ENCODE results near the gene C6orf15. TPM values are rescaled to one million over a fixed set of nuclear protein-coding genes. Genes with fewer than 3 reads are reported as not detected.

Gene C6orf15
- total RNA-seq, 1 donor: not detected

- no peak for TF ChIP-seq CTCF (IDR thresholded peaks at IDR 0.05; ENCODE audit: insufficient read depth, low read depth, low read length)
- DNase-seq (ENCODE audit: low read depth): no peak
- no peak overlapping the region for H3K4me3 ChIP-seq (ENCODE audit: low read depth, low read length)
These were observed 1.4 kb downstream of the C6orf15 start for GRCh38 chr6:31110825-31111582.

DNA sequence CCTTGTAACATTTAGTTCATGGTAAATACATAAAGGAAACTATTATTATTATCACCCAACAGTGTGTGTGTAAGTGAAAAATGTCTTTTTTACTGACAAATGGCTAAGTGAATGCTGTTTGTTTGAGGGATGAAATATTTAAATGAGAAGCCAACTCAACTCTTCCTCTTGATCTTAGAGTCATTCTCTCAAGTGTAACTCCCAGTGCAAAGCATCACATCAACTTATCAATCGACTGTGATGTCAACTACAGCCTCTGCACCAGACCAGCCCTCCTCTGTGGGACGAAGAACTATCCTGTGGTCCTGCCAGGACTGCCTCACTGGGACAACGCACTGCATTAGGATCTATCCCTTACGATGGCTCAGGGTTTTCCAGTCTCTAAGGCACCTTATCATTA lies 5.3 kb downstream of the C6orf15 start:
- H3K4me3 ChIP-seq (ENCODE audit: low read depth, low read length): no peak overlapping the region
- TF ChIP-seq CTCF (IDR thresholded peaks at IDR 0.05; ENCODE audit: insufficient read depth, low read depth, low read length): no peak
- no peak for DNase-seq (ENCODE audit: low read depth)

DNA sequence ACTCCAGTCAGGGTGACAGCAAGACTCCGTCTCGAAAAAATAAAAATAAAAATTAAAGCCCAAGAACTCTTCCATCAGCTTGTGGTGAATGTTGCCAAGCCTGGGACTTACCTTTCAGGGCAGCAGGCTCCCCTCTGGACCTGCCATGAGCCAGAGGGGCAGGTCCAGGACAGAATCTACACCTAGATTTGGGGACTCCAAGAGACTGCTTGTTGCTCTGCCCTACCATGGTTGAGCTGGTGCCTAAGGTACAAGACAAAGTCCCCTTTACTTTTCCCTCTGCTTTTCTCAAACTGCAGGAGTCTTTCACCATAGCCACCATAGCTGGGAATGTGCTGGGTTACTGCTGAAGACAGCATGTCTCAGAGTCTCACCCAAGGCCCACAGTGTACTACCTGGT lies 9.2 kb downstream of the C6orf15 start:
- no peak for DNase-seq (ENCODE audit: low read depth)
- H3K4me3 ChIP-seq (ENCODE audit: low read depth, low read length): no peak overlapping the region
- no peak for TF ChIP-seq CTCF (IDR thresholded peaks at IDR 0.05; ENCODE audit: insufficient read depth, low read depth, low read length)

DNA sequence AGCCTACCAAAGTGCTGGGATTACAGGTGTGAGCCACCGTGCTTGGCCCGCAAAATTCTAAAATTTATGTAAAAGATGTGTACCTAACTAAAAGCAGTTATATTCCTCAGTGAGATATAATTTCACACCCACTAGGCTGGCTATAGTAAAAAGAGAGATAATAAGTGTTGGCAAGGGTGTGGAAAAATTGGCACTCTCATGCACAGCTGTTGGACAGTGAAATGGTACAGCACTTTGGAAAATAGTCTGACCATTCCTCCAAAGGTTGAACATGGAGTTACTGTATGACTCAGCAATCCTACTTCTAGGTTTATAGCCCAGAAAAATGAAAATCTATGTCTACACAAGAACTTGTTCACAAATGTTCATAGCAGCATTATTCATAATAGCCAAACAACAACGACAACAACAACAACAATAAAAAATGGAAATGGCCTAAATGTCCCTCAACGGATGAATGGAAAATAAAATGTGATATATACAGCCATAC lies 13.9 kb downstream of the C6orf15 start:
- TF ChIP-seq CTCF (IDR thresholded peaks at IDR 0.05; ENCODE audit: insufficient read depth, low read depth, low read length): no peak
- no peak overlapping the region for H3K4me3 ChIP-seq (ENCODE audit: low read depth, low read length)
- DNase-seq (ENCODE audit: low read depth): no peak

- no peak for DNase-seq (ENCODE audit: low read depth)
- TF ChIP-seq CTCF (IDR thresholded peaks at IDR 0.05; ENCODE audit: insufficient read depth, low read depth, low read length): no peak
- H3K4me3 ChIP-seq (ENCODE audit: low read depth, low read length): no peak overlapping the region
These were observed 15.7 kb downstream of the C6orf15 start for GRCh38 chr6:31096656-31097055.

DNA sequence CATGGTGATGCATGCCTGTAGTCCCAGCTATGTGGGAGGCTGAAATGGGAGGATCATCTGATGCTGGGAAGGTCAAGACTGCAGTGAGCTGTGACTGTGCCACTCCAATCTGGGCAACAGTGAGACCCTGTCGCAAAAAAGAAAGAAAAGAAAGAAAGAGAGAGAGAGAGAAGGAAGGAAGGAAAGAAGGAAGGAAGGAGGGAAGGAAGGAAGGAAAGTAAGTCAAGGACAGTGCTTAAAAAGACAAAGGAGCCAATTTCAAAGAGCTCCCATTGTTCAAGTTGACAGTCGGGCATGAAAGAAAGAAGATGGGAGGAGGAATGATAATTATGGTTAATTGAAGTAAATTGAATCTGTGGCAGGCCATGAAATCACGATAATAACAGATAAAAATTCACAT lies 16.2 kb downstream of the C6orf15 start:
- TF ChIP-seq CTCF (IDR thresholded peaks at IDR 0.05; ENCODE audit: insufficient read depth, low read depth, low read length): no peak
- no peak overlapping the region for H3K4me3 ChIP-seq (ENCODE audit: low read depth, low read length)
- DNase-seq (ENCODE audit: low read depth): no peak

All from fibroblast of villous mesenchyme (primary cell).